Activated B cell treated with CpG ODN at 0.5 μM for 24 hours (primary cell): ENCODE measurements around the gene SOX5. TPM values are rescaled to one million over a fixed set of nuclear protein-coding genes. Genes with fewer than 3 reads are reported as not detected.

Experiments used
- ATAC-seq: fragments of 200-7000 bp; cut with Tn5 transposase; one replicate; pipeline ENCODE4 v1.10.0; 2021; ENCODE audit warnings: low read depth, mild to moderate bottlenecking, moderate library complexity
- CTCF ChIA-PET: fragments of 350-600 bp; sonication (Branson Sonifier 250); formaldehyde crosslinking; loops from one replicate; lab custom pipeline; 2021; ENCODE audit warnings: antibody characterized with exemption; lab: Charles Lee
- POLR2A ChIA-PET: fragments of 350-600 bp; sonication (Branson Sonifier 250); formaldehyde crosslinking; loops from one replicate; lab custom pipeline; 2021; ENCODE audit warnings: antibody characterized with exemption; lab: Charles Lee
- DNase-seq: peaks from one replicate; pipeline ENCODE4 v3.0.0; 2022
- H3K27ac Mint-ChIP-seq: one replicate; pipeline ENCODE4 v1.8.0; 2020; ENCODE audit warnings: mixed read lengths
- H3K27me3 Mint-ChIP-seq: one replicate; pipeline ENCODE4 v1.8.0; 2021; ENCODE audit warnings: mixed read lengths
- H3K36me3 Mint-ChIP-seq: one replicate; pipeline ENCODE4 v1.8.0; 2021; ENCODE audit warnings: low read depth, mixed read lengths
- H3K4me1 Mint-ChIP-seq: one replicate; pipeline ENCODE4 v1.8.0; 2021; ENCODE audit warnings: mixed read lengths
- H3K4me3 Mint-ChIP-seq: one replicate; pipeline ENCODE4 v1.8.0; 2020; ENCODE audit warnings: mild to moderate bottlenecking, mixed read lengths
- H3K9me3 Mint-ChIP-seq: one replicate; pipeline ENCODE4 v1.8.0; 2020; ENCODE audit warnings: mixed read lengths
- intact Hi-C: fragments of 100-400 bp; cut with micrococcal nuclease; formaldehyde crosslinking; loops from one replicate; pipeline ENCODE4 v1.15.1; 2024
- total RNA-seq: library from RNA; stranded (reverse); gene quantifications from 2 replicates; pipeline ENCODE4 v1.2.3, GENCODE V29; 2022
- TF ChIP-seq, protein P1 (sequence below): fragments of 200-600 bp; IDR thresholded peaks from one replicate; pipeline ENCODE4 v1.8.0; 2022; ENCODE audit warnings: antibody characterized with exemption, mild to moderate bottlenecking

Gene SOX5
- total RNA-seq, 1 donor from 2014 or later: 85.5 TPM

DNA sequence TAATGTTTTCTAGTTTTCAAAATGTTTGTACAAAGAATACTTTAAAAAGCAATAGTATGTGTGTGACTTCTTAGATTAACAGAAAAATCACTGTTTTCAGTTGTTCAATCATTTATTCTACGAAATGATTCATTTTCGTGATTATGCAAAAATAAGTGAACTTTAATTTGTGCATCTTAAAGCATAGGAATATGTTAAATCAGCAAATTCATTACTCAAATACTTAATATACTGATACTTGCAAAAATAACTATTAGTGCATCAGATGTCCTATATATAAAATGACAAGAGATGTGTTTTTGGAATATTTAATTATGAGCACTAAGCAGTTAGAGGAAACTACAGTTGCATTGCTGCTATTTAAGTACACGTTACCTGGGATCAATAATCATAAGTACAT lies 11.0 kb downstream of the SOX5 start:
- Mint-ChIP-seq H3K27me3 (no peaks in the 10 kb centered on the region), H3K27ac (no peak overlapping the region), H3K36me3 (no peaks in the 10 kb centered on the region), H3K4me1 (no peaks in the 10 kb centered on the region), H3K4me3 (no peak overlapping the region), H3K9me3 (no peaks in the 10 kb centered on the region)
- ChIA-PET POLR2A (no interaction called here), CTCF (no interaction called here)
- TF ChIP-seq, protein P1, sequence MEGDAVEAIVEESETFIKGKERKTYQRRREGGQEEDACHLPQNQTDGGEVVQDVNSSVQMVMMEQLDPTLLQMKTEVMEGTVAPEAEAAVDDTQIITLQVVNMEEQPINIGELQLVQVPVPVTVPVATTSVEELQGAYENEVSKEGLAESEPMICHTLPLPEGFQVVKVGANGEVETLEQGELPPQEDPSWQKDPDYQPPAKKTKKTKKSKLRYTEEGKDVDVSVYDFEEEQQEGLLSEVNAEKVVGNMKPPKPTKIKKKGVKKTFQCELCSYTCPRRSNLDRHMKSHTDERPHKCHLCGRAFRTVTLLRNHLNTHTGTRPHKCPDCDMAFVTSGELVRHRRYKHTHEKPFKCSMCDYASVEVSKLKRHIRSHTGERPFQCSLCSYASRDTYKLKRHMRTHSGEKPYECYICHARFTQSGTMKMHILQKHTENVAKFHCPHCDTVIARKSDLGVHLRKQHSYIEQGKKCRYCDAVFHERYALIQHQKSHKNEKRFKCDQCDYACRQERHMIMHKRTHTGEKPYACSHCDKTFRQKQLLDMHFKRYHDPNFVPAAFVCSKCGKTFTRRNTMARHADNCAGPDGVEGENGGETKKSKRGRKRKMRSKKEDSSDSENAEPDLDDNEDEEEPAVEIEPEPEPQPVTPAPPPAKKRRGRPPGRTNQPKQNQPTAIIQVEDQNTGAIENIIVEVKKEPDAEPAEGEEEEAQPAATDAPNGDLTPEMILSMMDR: no peak
- intact Hi-C loops: no loop called here
- ATAC-seq (no peak), DNase-seq (no peak)

DNA sequence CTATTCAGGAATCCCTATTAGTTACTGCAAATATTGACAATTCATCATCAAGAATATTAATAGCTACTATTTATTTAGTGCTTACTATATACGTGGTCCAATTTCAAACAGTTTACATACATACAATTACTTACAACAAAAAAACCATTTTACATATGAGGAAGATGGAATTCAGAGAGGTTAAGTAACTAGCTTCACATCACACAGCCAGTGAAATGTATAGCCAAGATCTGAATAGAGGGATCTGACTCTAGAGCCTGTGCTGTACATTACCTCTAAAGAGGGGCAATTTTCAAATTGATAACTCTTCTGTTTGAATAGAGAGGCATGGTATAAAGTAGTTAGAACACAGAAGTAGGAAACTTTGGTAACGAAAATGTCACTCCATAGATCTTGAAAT lies 18.3 kb downstream of the SOX5 start:
- DNase-seq: no peak
- ATAC-seq: no peak
- POLR2A ChIA-PET: no interaction called here
- Mint-ChIP-seq H3K27ac (no peak overlapping the region), H3K4me1 (no peaks in the 10 kb centered on the region), H3K9me3 (no peaks in the 10 kb centered on the region), H3K27me3 (no peaks in the 10 kb centered on the region), H3K4me3 (no peak overlapping the region), H3K36me3 (no peaks in the 10 kb centered on the region)
- TF ChIP-seq, protein P1: no peak
- intact Hi-C loops: no loop called here
- CTCF ChIA-PET: no interaction called here

DNA sequence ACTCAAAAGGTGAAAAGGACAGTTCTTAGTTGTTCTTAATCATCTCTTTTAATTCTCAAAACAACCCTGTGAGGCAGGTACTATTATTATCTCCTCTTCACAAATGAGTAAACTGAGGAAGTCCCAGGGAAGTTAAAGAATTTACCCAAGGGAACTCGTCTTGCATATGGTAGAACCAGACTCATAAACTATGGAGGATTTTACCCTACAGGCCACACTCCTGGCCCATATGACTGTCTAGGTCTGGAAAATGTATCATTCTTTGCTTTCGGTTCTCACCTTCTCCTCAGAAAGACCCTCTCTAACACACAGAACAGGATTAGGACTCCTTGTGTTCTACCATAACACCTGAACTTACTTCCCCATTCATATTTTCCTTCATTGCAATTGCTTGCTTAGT lies 18.9 kb downstream of the SOX5 start:
- DNase-seq (no peak), ATAC-seq (no peak)
- Mint-ChIP-seq H3K27me3 (no peaks in the 10 kb centered on the region), H3K27ac (no peak overlapping the region), H3K4me3 (no peak overlapping the region), H3K9me3 (no peaks in the 10 kb centered on the region), H3K4me1 (no peaks in the 10 kb centered on the region), H3K36me3 (no peaks in the 10 kb centered on the region)
- CTCF ChIA-PET: no interaction called here
- intact Hi-C loops: no loop called here
- POLR2A ChIA-PET: no interaction called here
- TF ChIP-seq, protein P1: no peak

DNA sequence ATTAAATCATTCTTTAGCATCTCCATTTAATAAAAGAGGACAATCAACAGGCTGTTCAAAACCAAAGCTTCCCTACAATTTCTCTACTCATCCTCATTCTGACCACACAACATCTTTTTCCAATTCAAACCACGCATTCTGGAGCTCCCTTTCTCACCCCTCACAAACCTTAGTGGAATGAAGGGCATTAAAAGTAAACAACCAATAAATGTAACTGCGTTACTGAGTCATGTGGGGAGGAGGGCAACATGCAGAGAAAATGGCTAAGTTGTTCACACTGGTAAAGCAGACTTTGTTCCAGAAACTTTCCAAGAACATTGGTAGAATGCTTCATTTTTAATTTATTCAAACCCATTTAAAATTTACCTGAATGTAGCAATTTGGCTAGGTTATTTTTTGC lies 19.6 kb downstream of the SOX5 start:
- CTCF ChIA-PET: no interaction called here
- Mint-ChIP-seq H3K27ac (no peak overlapping the region), H3K9me3 (no peaks in the 10 kb centered on the region), H3K4me3 (no peak overlapping the region), H3K27me3 (no peaks in the 10 kb centered on the region), H3K4me1 (peaks cover under 1% of the 10 kb centered on the region), H3K36me3 (no peaks in the 10 kb centered on the region)
- intact Hi-C loops: no loop called here
- POLR2A ChIA-PET: no interaction called here
- ATAC-seq (no peak), DNase-seq (no peak)
- TF ChIP-seq, protein P1: no peak

DNA sequence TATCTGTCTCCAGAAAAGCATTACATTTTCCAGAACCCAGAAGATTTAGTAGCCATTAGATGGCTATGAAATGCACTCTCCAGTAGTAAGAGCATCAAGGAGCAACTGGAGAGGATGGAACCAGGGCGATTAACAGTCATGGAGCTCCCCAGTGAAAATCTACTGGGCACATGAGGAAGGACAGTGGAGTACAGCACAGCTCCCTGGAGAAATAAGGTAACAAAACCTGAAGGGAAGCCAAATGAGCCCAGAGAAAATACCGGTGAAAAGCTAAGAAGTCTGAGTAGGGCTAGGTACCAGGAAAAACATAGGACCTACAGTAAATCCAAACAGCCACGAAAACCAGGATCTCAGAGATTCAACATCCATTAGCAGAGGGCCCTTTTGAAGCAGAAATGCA lies 21.6 kb downstream of the SOX5 start:
- ChIA-PET CTCF (no interaction called here), POLR2A (no interaction called here)
- ATAC-seq: no peak
- H3K27ac Mint-ChIP-seq: no peak overlapping the region
- TF ChIP-seq, protein P1: no peak
- H3K9me3 Mint-ChIP-seq: no peaks in the 10 kb centered on the region
- no peak overlapping the region for H3K4me3 Mint-ChIP-seq
- H3K36me3 Mint-ChIP-seq: no peaks in the 10 kb centered on the region
- intact Hi-C loops: no loop called here
- peaks cover 2% of the 10 kb centered on the region for H3K4me1 Mint-ChIP-seq
- DNase-seq: no peak
- no peaks in the 10 kb centered on the region for H3K27me3 Mint-ChIP-seq
